Activated T-cell treated with anti-CD3 and anti-CD28 coated beads, Interleukin-2, amount 50 U/mL, for 4 hours (primary cell): ENCODE results near the gene SNRNP40. TPM values are rescaled to one million over a fixed set of nuclear protein-coding genes. Genes with fewer than 3 reads are reported as not detected.
A peak's percentile ranks its signal among the peaks of the same experiment; 100 is the strongest.

Experiments
- ATAC-seq, 2 donors: fragments of 200-7000 bp; cut with Tn5 transposase; one replicate each; pipeline ENCODE4 v1.10.0; 2021
- DNase-seq: peaks from one replicate; pipeline ENCODE4 v3.0.0-alpha.2; 2020
- H3K27me3 Mint-ChIP-seq: one replicate; pipeline ENCODE4 v1.8.0; 2021; ENCODE audit warnings: low read depth, mixed read lengths
- H3K36me3 Mint-ChIP-seq: one replicate; pipeline ENCODE4 v1.8.0; 2022; ENCODE audit warnings: mixed read lengths; ENCODE audit not compliant: insufficient read depth
- H3K4me1 Mint-ChIP-seq: one replicate; pipeline ENCODE4 v1.8.0; 2021; ENCODE audit warnings: low read depth, mixed read lengths
- H3K4me3 Mint-ChIP-seq: one replicate; pipeline ENCODE4 v1.8.0; 2021; ENCODE audit warnings: mild to moderate bottlenecking, moderate library complexity, mixed read lengths
- H3K9me3 Mint-ChIP-seq: one replicate; pipeline ENCODE4 v1.8.0; 2021; ENCODE audit warnings: mixed read lengths
- total RNA-seq, 3 donors: library from RNA; stranded (reverse); gene quantifications; one replicate each; pipeline ENCODE4 v1.2.1, GENCODE V29; 2021

SNRNP40 gene
- 100 to 1,000 TPM; 133 to 150 (median 137) TPM for total RNA-seq

GRCh38 chr1:31296486-31297276 is at the start of gene SNRNP40, which contains the start of gene ZCCHC17:
Gene SNRNP40, minus strand, starts transcription at chr1:31296788. Its CDS starts 37 bp downstream, at chr1:31296751.
Gene ZCCHC17, plus strand, starts transcription at chr1:31297032. Its CDS starts 13,067 bp downstream, at chr1:31310099.
- Mint-ChIP-seq H3K4me3 (no peak within 1 kb of the TSS), H3K27me3 (no peaks in the 10 kb centered on the region), H3K36me3 (peaks cover 36% of the 10 kb centered on the region), H3K4me1 (peaks cover 36% of the 10 kb centered on the region), H3K9me3 (no peaks in the 10 kb centered on the region)
- ATAC-seq (peak; percentile 94 to 95), DNase-seq (peak; percentile 89)

- H3K36me3 Mint-ChIP-seq = peaks cover 30% of the 10 kb centered on the region
Observed at GRCh38 chr1:31345635-31346034, 49.0 kb upstream of the SNRNP40 start.

GRCh38 chr1:31344503-31344902 is 47.9 kb upstream of the SNRNP40 start:
- ATAC-seq (no peak), DNase-seq (no peak)
- Mint-ChIP-seq H3K4me3 (no peak overlapping the region), H3K4me1 (no peaks in the 10 kb centered on the region), H3K27me3 (no peaks in the 10 kb centered on the region), H3K9me3 (no peaks in the 10 kb centered on the region), H3K36me3 (peaks cover 31% of the 10 kb centered on the region)

More at GRCh38 chr1:31345635-31346034, 49.0 kb upstream of the SNRNP40 start:
- no peak for ATAC-seq
- H3K4me3 Mint-ChIP-seq = no peak overlapping the region
- H3K27me3 Mint-ChIP-seq = no peaks in the 10 kb centered on the region
- no peak for DNase-seq
- no peaks in the 10 kb centered on the region for H3K9me3 Mint-ChIP-seq
- no peaks in the 10 kb centered on the region for H3K4me1 Mint-ChIP-seq

GRCh38 chr1:31336687-31337467 is 40.3 kb upstream of the SNRNP40 start:
- no peak for DNase-seq
- ATAC-seq = no peak
- H3K36me3 Mint-ChIP-seq = peaks cover 18% of the 10 kb centered on the region
- H3K4me3 Mint-ChIP-seq = no peak overlapping the region
- no peaks in the 10 kb centered on the region for H3K9me3 Mint-ChIP-seq
- no peaks in the 10 kb centered on the region for H3K27me3 Mint-ChIP-seq
- H3K4me1 Mint-ChIP-seq = no peaks in the 10 kb centered on the region

- no peak for ATAC-seq
- H3K9me3 Mint-ChIP-seq = no peaks in the 10 kb centered on the region
- H3K4me3 Mint-ChIP-seq = no peak overlapping the region
- H3K27me3 Mint-ChIP-seq = no peaks in the 10 kb centered on the region
- no peak for DNase-seq
- H3K36me3 Mint-ChIP-seq = peaks cover 18% of the 10 kb centered on the region
- H3K4me1 Mint-ChIP-seq = no peaks in the 10 kb centered on the region
Observed at GRCh38 chr1:31335007-31335406, 38.4 kb upstream of the SNRNP40 start.

GRCh38 chr1:31327381-31327780 is 30.8 kb upstream of the SNRNP40 start:
- Mint-ChIP-seq H3K36me3 (peaks cover 13% of the 10 kb centered on the region), H3K27me3 (no peaks in the 10 kb centered on the region), H3K9me3 (no peaks in the 10 kb centered on the region), H3K4me3 (no peak overlapping the region), H3K4me1 (no peaks in the 10 kb centered on the region)
- no peak for DNase-seq
- ATAC-seq = no peak

GRCh38 chr1:31326461-31326860 is 29.9 kb upstream of the SNRNP40 start:
- ATAC-seq (no peak), DNase-seq (no peak)
- H3K36me3 Mint-ChIP-seq = peaks cover 16% of the 10 kb centered on the region
- H3K9me3 Mint-ChIP-seq = no peaks in the 10 kb centered on the region
- no peaks in the 10 kb centered on the region for H3K4me1 Mint-ChIP-seq
- H3K27me3 Mint-ChIP-seq = no peaks in the 10 kb centered on the region
- H3K4me3 Mint-ChIP-seq = no peak overlapping the region

- H3K9me3 Mint-ChIP-seq = no peaks in the 10 kb centered on the region
- H3K27me3 Mint-ChIP-seq = no peaks in the 10 kb centered on the region
- H3K36me3 Mint-ChIP-seq = peaks cover 21% of the 10 kb centered on the region
- H3K4me1 Mint-ChIP-seq = no peaks in the 10 kb centered on the region
- no peak overlapping the region for H3K4me3 Mint-ChIP-seq
- DNase-seq (no peak), ATAC-seq (no peak)
Observed at GRCh38 chr1:31324992-31325391, 28.4 kb upstream of the SNRNP40 start.

GRCh38 chr1:31324093-31324492 is 27.5 kb upstream of the SNRNP40 start:
- no peaks in the 10 kb centered on the region for H3K9me3 Mint-ChIP-seq

GRCh38 chr1:31318146-31318545 is 21.6 kb upstream of the SNRNP40 start:
- no peaks in the 10 kb centered on the region for H3K9me3 Mint-ChIP-seq
- no peaks in the 10 kb centered on the region for H3K27me3 Mint-ChIP-seq
- peaks cover 42% of the 10 kb centered on the region for H3K36me3 Mint-ChIP-seq
- no peaks in the 10 kb centered on the region for H3K4me1 Mint-ChIP-seq
- DNase-seq (no peak), ATAC-seq (no peak)
- H3K4me3 Mint-ChIP-seq = no peak overlapping the region

More at GRCh38 chr1:31324093-31324492, 27.5 kb upstream of the SNRNP40 start:
- Mint-ChIP-seq H3K4me1 (no peaks in the 10 kb centered on the region), H3K36me3 (peaks cover 26% of the 10 kb centered on the region), H3K4me3 (no peak overlapping the region), H3K27me3 (no peaks in the 10 kb centered on the region)
- no peak for ATAC-seq
- DNase-seq = no peak

- no peak for ATAC-seq
- Mint-ChIP-seq H3K9me3 (no peaks in the 10 kb centered on the region), H3K4me3 (no peak overlapping the region), H3K36me3 (peaks cover 46% of the 10 kb centered on the region), H3K4me1 (no peaks in the 10 kb centered on the region), H3K27me3 (no peaks in the 10 kb centered on the region)
- no peak for DNase-seq
Observed at GRCh38 chr1:31315902-31316301, 19.3 kb upstream of the SNRNP40 start.

- DNase-seq (no peak), ATAC-seq (no peak)
- peaks cover 42% of the 10 kb centered on the region for H3K36me3 Mint-ChIP-seq
- H3K4me3 Mint-ChIP-seq = no peak overlapping the region
- no peaks in the 10 kb centered on the region for H3K9me3 Mint-ChIP-seq
- no peaks in the 10 kb centered on the region for H3K27me3 Mint-ChIP-seq
- H3K4me1 Mint-ChIP-seq = peaks cover 9% of the 10 kb centered on the region
Observed at GRCh38 chr1:31310198-31310597, 13.6 kb upstream of the SNRNP40 start.

- ATAC-seq (no peak), DNase-seq (no peak)
- Mint-ChIP-seq H3K36me3 (peaks cover 34% of the 10 kb centered on the region), H3K4me1 (peaks cover 11% of the 10 kb centered on the region), H3K9me3 (no peaks in the 10 kb centered on the region), H3K4me3 (no peak overlapping the region), H3K27me3 (no peaks in the 10 kb centered on the region)
Observed at GRCh38 chr1:31308036-31308435, 11.4 kb upstream of the SNRNP40 start.

GRCh38 chr1:31306278-31306677 is 9.7 kb upstream of the SNRNP40 start:
- no peaks in the 10 kb centered on the region for H3K9me3 Mint-ChIP-seq
- no peaks in the 10 kb centered on the region for H3K27me3 Mint-ChIP-seq
- H3K36me3 Mint-ChIP-seq = peaks cover 26% of the 10 kb centered on the region
- no peak for DNase-seq
- H3K4me3 Mint-ChIP-seq = no peak overlapping the region
- H3K4me1 Mint-ChIP-seq = peaks cover 11% of the 10 kb centered on the region
- no peak for ATAC-seq
